Left ventricle myocardium inferior (tissue), 1 donor: Measurements from ENCODE around the gene SLC31A2. TPM values are rescaled to one million over a fixed set of nuclear protein-coding genes. Genes with fewer than 3 reads are reported as not detected.

Experiments
- DNase-seq: peaks from one replicate; pipeline ENCODE4 v3.0.0-alpha.2; 2020
- H3K27ac ChIP-seq: fragments of 200-600 bp; replicated peaks from 2 replicates; pipeline ENCODE4 v1.8.0; 2021
- H3K27me3 ChIP-seq: fragments of 200-600 bp; 2 replicates; pipeline ENCODE4 v1.8.0; 2021; ENCODE audit warnings: low read depth
- H3K36me3 ChIP-seq: fragments of 200-600 bp; 2 replicates; pipeline ENCODE4 v1.8.0; 2021
- H3K4me1 ChIP-seq: fragments of 200-600 bp; 2 replicates; pipeline ENCODE4 v1.8.0; 2021
- H3K4me3 ChIP-seq: fragments of 200-600 bp; 2 replicates; pipeline ENCODE4 v1.8.0; 2021; ENCODE audit warnings: mild to moderate bottlenecking, moderate library complexity
- H3K9me3 ChIP-seq: fragments of 200-600 bp; replicated peaks from 2 replicates; pipeline ENCODE4 v1.8.0; 2021
- intact Hi-C: fragments of 100-400 bp; cut with micrococcal nuclease; formaldehyde crosslinking; loops from one replicate; pipeline ENCODE4 v1.11.0; 2022
- total RNA-seq: library from RNA; stranded (reverse); fragmentation: NEBNext Ultra II Directional; extraction: Animal tissue kit (Norgen Biotek cat#: 25700); gene quantifications from one replicate; pipeline ENCODE4 v1.2.1, GENCODE V29; 2021
- TF ChIP-seq, protein P1 (sequence below): fragments of 200-600 bp; IDR thresholded peaks from 2 replicates; pipeline ENCODE4 v1.8.0; 2021; ENCODE audit warnings: antibody characterized with exemption, mild to moderate bottlenecking, borderline replicate concordance
- donor health status: DM: no; HTN: yes; CAD: no; lungs with severe emphysema.

SLC31A2 gene
- total RNA-seq, 1 donor from 2014 or later = 10.7 TPM

DNA sequence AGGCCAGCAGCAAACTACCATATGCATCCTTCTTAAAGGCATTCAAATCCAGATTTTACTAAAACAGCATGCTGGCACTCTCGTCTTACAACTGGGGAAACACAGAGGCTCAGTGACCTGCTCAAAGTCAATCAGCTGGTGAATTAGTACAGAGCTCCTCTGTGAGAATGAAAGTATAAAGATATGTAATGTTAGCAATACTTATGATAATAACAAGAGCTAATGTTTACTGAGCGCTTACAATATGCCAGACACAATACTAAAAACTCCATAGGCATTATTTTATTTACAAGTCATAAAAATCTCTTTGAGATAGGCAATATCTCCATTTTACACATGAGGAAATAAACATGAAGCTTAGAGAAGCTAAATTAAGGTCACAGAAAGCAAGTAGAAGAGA is 41.6 kb downstream of the SLC31A2 start:
- peaks cover 83% of the 10 kb centered on the region for H3K36me3 ChIP-seq
- H3K4me1 ChIP-seq = peaks cover 17% of the 10 kb centered on the region
- no peak overlapping the region for H3K27ac ChIP-seq
- no peak overlapping the region for H3K4me3 ChIP-seq
- H3K9me3 ChIP-seq = no peaks in the 10 kb centered on the region
- no peak for DNase-seq
- TF ChIP-seq, protein P1, sequence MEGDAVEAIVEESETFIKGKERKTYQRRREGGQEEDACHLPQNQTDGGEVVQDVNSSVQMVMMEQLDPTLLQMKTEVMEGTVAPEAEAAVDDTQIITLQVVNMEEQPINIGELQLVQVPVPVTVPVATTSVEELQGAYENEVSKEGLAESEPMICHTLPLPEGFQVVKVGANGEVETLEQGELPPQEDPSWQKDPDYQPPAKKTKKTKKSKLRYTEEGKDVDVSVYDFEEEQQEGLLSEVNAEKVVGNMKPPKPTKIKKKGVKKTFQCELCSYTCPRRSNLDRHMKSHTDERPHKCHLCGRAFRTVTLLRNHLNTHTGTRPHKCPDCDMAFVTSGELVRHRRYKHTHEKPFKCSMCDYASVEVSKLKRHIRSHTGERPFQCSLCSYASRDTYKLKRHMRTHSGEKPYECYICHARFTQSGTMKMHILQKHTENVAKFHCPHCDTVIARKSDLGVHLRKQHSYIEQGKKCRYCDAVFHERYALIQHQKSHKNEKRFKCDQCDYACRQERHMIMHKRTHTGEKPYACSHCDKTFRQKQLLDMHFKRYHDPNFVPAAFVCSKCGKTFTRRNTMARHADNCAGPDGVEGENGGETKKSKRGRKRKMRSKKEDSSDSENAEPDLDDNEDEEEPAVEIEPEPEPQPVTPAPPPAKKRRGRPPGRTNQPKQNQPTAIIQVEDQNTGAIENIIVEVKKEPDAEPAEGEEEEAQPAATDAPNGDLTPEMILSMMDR = no peak
- intact Hi-C loops = no loop called here
- no peaks in the 10 kb centered on the region for H3K27me3 ChIP-seq

DNA sequence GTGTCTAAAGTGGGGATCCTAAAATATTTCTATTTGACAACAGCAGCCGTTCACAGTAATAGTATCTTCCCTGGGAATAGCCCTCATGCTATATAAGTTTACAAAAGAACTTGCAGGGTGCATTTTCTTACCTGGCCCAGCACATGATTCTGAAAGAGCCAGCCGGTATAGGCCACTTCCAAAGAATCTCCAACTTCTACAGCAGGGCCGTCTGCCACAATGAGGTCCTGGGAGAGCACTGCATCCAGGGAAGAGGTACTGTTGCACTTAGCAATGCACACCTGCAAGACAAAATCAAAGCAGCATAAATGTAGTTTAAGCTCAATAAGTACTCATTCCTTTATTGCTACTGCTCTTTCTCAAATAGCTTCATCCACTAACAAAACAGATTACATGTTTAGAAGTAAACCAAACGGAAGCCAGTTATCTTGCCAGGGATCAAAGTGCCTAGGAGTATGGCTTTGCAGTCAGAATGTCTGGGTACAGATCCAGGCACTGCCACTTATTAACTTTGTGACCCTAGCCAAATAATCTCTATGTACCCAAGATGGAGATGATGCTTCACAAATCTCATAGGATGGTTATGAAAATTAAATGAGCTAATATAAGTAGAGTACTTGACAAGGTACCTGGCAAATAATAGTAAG is 49.0 kb downstream of the SLC31A2 start:
- Histone ChIP-seq H3K36me3 (peaks cover 89% of the 10 kb centered on the region), H3K4me3 (no peak overlapping the region), H3K27ac (no peak overlapping the region), H3K27me3 (no peaks in the 10 kb centered on the region), H3K4me1 (no peaks in the 10 kb centered on the region), H3K9me3 (no peaks in the 10 kb centered on the region)
- DNase-seq = no peak
- TF ChIP-seq, protein P1 = no peak
- intact Hi-C loops = no loop called here

DNA sequence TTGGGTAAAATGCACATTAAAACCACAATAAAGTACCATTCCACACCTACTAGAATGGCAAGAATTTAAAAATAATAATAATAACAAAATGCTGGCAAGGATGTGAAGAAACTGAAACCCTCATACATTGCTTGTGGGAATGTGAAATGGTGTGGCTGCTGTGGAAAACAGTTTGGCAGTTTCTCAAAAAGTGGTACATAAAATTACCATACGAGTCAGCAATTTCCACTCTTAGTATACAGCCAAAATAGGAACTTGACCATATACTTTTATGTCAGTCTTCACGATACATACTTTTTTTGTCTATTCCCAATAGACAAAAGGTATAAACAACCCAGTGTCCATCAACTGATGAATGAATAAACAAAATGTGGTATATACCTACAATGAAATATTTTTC is 54.6 kb downstream of the SLC31A2 start:
- Histone ChIP-seq H3K4me3 (no peak overlapping the region), H3K27me3 (no peaks in the 10 kb centered on the region), H3K4me1 (peaks cover 9% of the 10 kb centered on the region), H3K27ac (no peak overlapping the region), H3K9me3 (no peaks in the 10 kb centered on the region), H3K36me3 (peaks cover 87% of the 10 kb centered on the region)
- DNase-seq = no peak
- TF ChIP-seq, protein P1 = no peak
- intact Hi-C loops = no loop called here

DNA sequence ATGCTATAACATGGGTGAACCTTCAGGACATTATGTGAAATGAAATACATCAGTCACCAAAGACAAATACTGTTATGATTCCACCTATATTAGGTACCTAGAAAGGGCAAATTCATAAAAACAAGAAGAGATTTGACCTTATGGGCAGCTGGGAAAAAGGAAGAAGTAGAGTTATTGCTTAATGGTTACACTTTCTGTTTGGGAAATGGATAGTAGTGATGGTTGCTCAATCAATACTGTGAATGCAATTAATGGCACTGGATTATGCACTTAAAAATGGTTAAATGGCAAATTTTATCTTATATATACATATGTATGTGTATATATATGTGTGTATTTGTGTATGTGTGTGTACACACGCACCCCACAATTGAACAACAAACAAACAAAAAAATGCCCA is 55.1 kb downstream of the SLC31A2 start:
- H3K9me3 ChIP-seq = no peaks in the 10 kb centered on the region
- no peaks in the 10 kb centered on the region for H3K27me3 ChIP-seq
- no peak overlapping the region for H3K4me3 ChIP-seq
- peaks cover 89% of the 10 kb centered on the region for H3K36me3 ChIP-seq
- no peak overlapping the region for H3K27ac ChIP-seq
- DNase-seq = no peak
- intact Hi-C loops = no loop called here
- TF ChIP-seq, protein P1 = no peak
- peaks cover 9% of the 10 kb centered on the region for H3K4me1 ChIP-seq

DNA sequence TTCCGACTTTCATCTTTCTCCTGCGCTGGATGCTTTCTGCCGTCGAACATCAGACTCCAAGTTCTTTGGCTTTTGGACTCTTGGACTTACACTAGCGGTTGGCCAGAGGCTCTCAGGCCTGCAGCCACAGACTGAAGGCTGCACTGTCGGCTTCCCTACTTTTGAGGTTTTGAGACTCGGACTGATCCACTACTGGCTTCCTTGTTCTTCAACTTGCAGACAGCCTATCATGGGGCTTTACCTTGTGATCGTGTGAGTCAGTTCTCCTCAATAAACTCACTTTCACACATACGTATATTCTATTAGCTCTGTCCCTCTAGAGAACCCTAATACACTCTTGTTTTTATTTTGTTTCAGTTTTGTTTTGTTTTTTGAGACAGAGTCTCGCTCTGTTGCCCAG is 60.0 kb downstream of the SLC31A2 start:
- Histone ChIP-seq H3K9me3 (no peaks in the 10 kb centered on the region), H3K36me3 (peaks cover 54% of the 10 kb centered on the region), H3K4me3 (no peak overlapping the region), H3K27me3 (no peaks in the 10 kb centered on the region), H3K27ac (no peak overlapping the region), H3K4me1 (peaks cover 19% of the 10 kb centered on the region)
- intact Hi-C loops = no loop called here
- no peak for DNase-seq
- TF ChIP-seq, protein P1 = no peak

Other genes with a start within 250 kb of the SLC31A2 start
- gene ZNF883, start 138.8 kb upstream of the SLC31A2 start, total RNA-seq = 6.2 TPM
- 1.0 TPM for gene ZFP37, start 94.3 kb upstream of the SLC31A2 start, total RNA-seq
- 19.0 TPM for gene FKBP15, start 70.3 kb downstream of the SLC31A2 start, total RNA-seq
- 12.6 TPM for gene SLC31A1, start 70.5 kb downstream of the SLC31A2 start, total RNA-seq
- 37.0 TPM for gene CDC26, start 124.6 kb downstream of the SLC31A2 start, total RNA-seq
- 11.2 TPM for gene PRPF4, start 124.7 kb downstream of the SLC31A2 start, total RNA-seq
- gene RNF183, start 152.4 kb downstream of the SLC31A2 start, total RNA-seq = not detected
- gene WDR31, start 189.3 kb downstream of the SLC31A2 start, total RNA-seq = 12.4 TPM
- 0.25 TPM for gene BSPRY, start 198.5 kb downstream of the SLC31A2 start, total RNA-seq
- 8.9 TPM for gene HDHD3, start 226.0 kb downstream of the SLC31A2 start, total RNA-seq